Subcutaneous abdominal adipose tissue (tissue), 5 donors: ENCODE results near the gene ABCD4.

Experiments used
- H3K27ac ChIP-seq: one replicate; pipeline ENCODE4 v1.7.0; 2013; ENCODE audit warnings: low read depth, mild to moderate bottlenecking, inconsistent platforms, low read length, moderate library complexity
- H3K27me3 ChIP-seq, 5 donors: one replicate each; pipeline ENCODE4 v1.7.0; 2013; ENCODE audit warnings: low read length in 5 of 5, inconsistent platforms in 1 of 5; ENCODE audit not compliant: control insufficient read depth in 5 of 5, insufficient read depth in 4 of 5
- H3K36me3 ChIP-seq, 5 donors: one replicate each; pipeline ENCODE4 v1.7.0; 2013; ENCODE audit warnings: low read length in 5 of 5; ENCODE audit not compliant: control insufficient read depth in 5 of 5, insufficient read depth in 5 of 5
- H3K4me1 ChIP-seq, 5 donors: one replicate each; pipeline ENCODE4 v1.7.0; 2013; ENCODE audit warnings: low read length in 5 of 5, mild to moderate bottlenecking in 3 of 5, moderate library complexity in 1 of 5; ENCODE audit not compliant: control insufficient read depth in 5 of 5, insufficient read depth in 5 of 5
- H3K4me3 ChIP-seq, 5 donors: one replicate each; pipeline ENCODE4 v1.7.0; 2013; ENCODE audit warnings: low read length in 5 of 5, low read depth in 1 of 5
- H3K9ac ChIP-seq, 5 donors: one replicate each; pipeline ENCODE4 v1.7.0; 2013; ENCODE audit warnings: low read length in 5 of 5, mild to moderate bottlenecking in 4 of 5, moderate library complexity in 3 of 5
- H3K9me3 ChIP-seq, 5 donors: one replicate each; pipeline ENCODE4 v1.7.0; 2013; ENCODE audit warnings: low read length in 5 of 5; ENCODE audit not compliant: control insufficient read depth in 5 of 5
- donor health status: healthy.
- donor health status: healthy.
- donor health status: healthy.
- donor health status: healthy.
- donor health status: healthy.

Gene ABCD4

GRCh38 chr14:74302152-74302628 is 544 bp downstream of the ABCD4 start:
- Histone ChIP-seq H3K27me3 (no peaks in the 10 kb centered on the region), H3K36me3 (peaks cover 2 to 18% (median 12%) of the 10 kb centered on the region in 5 donors), H3K9ac (peak overlapping the region; percentile 79 to 97 (median 94)), H3K27ac (peak overlapping the region; percentile 93), H3K9me3 (no peaks in the 10 kb centered on the region), H3K4me3 (peak overlapping the region; percentile 76 to 91 (median 88)), H3K4me1 (peaks cover 3 to 43% (median 34%) of the 10 kb centered on the region in 5 donors)

DNA sequence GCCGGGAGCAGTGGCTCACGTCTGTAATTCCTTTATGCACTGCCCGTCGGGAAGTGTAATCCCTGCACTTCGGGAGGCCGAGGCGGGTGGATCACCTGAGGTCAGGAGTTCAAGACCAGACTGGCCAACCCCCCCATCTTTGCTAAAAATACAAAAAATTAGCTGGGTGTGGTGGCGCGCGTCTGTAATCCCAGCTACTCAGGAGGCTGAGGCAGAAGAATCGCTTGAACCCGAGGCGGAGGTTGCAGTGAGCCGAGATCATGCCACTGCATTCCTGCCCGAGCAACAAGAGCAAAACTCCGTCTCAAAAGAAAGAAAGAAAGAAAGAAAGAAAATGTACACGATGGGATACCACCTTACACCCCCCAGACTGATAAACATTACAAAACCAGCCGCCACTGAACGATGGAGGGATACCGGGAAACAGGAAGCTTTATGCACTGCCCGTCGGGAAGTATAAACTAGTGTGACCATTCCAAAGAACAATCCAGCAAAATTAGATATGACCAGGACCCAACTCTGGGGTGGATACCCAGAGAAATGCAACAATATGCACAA is 1.1 kb downstream of the ABCD4 start:
- H3K27me3 ChIP-seq = no peaks in the 10 kb centered on the region
- peak overlapping the region; percentile 76 to 91 (median 88) for H3K4me3 ChIP-seq
- H3K9ac ChIP-seq = peak overlapping the region; percentile 79 to 97 (median 94)
- peaks cover 4 to 22% (median 18%) of the 10 kb centered on the region in 5 donors for H3K36me3 ChIP-seq
- no peaks in the 10 kb centered on the region for H3K9me3 ChIP-seq
- H3K27ac ChIP-seq = peak overlapping the region; percentile 93
- H3K4me1 ChIP-seq = peaks cover 3 to 43% (median 34%) of the 10 kb centered on the region in 5 donors

GRCh38 chr14:74299061-74299545 is 3.6 kb downstream of the ABCD4 start:
- H3K36me3 ChIP-seq = peaks cover 4 to 47% (median 41%) of the 10 kb centered on the region in 5 donors
- H3K4me3 ChIP-seq = peak overlapping the region in 2 of 5 donors; percentile 9 to 17
- H3K4me1 ChIP-seq = peaks cover 3 to 43% (median 34%) of the 10 kb centered on the region in 5 donors
- no peaks in the 10 kb centered on the region for H3K9me3 ChIP-seq
- H3K27me3 ChIP-seq = no peaks in the 10 kb centered on the region
- peak overlapping the region in 2 of 5 donors; percentile 34 to 43 for H3K9ac ChIP-seq
- H3K27ac ChIP-seq = peak overlapping the region; percentile 73

- Histone ChIP-seq H3K27ac (peak overlapping the region; percentile 73), H3K9ac (no peak overlapping the region), H3K9me3 (no peaks in the 10 kb centered on the region), H3K4me3 (no peak overlapping the region), H3K27me3 (no peaks in the 10 kb centered on the region), H3K36me3 (peaks cover 4 to 55% (median 43%) of the 10 kb centered on the region in 5 donors), H3K4me1 (peaks cover 3 to 38% (median 27%) of the 10 kb centered on the region in 5 donors)
Observed at GRCh38 chr14:74297986-74298385, 4.7 kb downstream of the ABCD4 start.

DNA sequence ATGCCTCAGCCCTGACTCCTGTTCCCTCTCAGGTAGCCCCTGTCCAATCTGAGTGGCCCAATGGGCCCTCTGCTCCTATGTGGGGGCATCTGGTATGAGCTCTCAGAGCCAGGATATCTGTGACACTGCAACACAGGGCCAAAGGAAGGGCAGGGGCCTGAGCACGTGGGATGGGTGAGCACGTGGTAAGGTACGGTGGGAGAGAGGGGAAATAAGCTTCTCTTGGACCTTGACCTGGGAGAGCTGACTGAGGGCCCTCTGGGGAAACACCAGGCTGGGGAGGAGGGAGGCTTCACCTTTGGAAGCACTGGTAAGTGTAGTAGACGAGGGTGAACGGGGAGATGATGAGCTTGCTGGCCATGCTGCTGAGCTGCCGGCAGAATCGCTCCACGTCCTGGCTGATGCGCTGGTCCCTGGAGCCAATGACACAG is 6.7 kb downstream of the ABCD4 start:
- no peaks in the 10 kb centered on the region for H3K9me3 ChIP-seq
- peaks cover 3 to 28% (median 15%) of the 10 kb centered on the region in 5 donors for H3K4me1 ChIP-seq
- H3K9ac ChIP-seq = no peak overlapping the region
- no peak overlapping the region for H3K4me3 ChIP-seq
- no peaks in the 10 kb centered on the region for H3K27me3 ChIP-seq
- H3K36me3 ChIP-seq = peaks cover 7 to 74% (median 62%) of the 10 kb centered on the region in 5 donors
- no peak overlapping the region for H3K27ac ChIP-seq

GRCh38 chr14:74293606-74294005 is 9.1 kb downstream of the ABCD4 start:
- Histone ChIP-seq H3K27me3 (no peaks in the 10 kb centered on the region), H3K27ac (no peak overlapping the region), H3K4me3 (no peak overlapping the region), H3K4me1 (peaks cover under 1 to 11% (median 2%) of the 10 kb centered on the region in 5 donors), H3K9me3 (no peaks in the 10 kb centered on the region), H3K36me3 (peaks cover 7 to 93% (median 81%) of the 10 kb centered on the region in 5 donors), H3K9ac (no peak overlapping the region)

GRCh38 chr14:74292061-74292460 is 10.7 kb downstream of the ABCD4 start:
- H3K27ac ChIP-seq = no peak overlapping the region
- peaks cover 4 to 94% (median 85%) of the 10 kb centered on the region in 5 donors for H3K36me3 ChIP-seq
- H3K9me3 ChIP-seq = no peaks in the 10 kb centered on the region
- H3K4me1 ChIP-seq = no peaks in the 10 kb centered on the region
- H3K9ac ChIP-seq = no peak overlapping the region
- no peak overlapping the region for H3K4me3 ChIP-seq
- H3K27me3 ChIP-seq = no peaks in the 10 kb centered on the region

- H3K9ac ChIP-seq = no peak overlapping the region
- no peak overlapping the region for H3K4me3 ChIP-seq
- no peaks in the 10 kb centered on the region for H3K4me1 ChIP-seq
- no peaks in the 10 kb centered on the region for H3K27me3 ChIP-seq
- no peaks in the 10 kb centered on the region for H3K9me3 ChIP-seq
- no peak overlapping the region for H3K27ac ChIP-seq
- peaks cover 8 to 94% (median 84%) of the 10 kb centered on the region in 5 donors for H3K36me3 ChIP-seq
Observed at GRCh38 chr14:74290415-74290814, 12.3 kb downstream of the ABCD4 start.

GRCh38 chr14:74289801-74290200 is 12.9 kb downstream of the ABCD4 start:
- H3K4me1 ChIP-seq = no peaks in the 10 kb centered on the region
- H3K27ac ChIP-seq = no peak overlapping the region
- no peak overlapping the region for H3K4me3 ChIP-seq
- no peaks in the 10 kb centered on the region for H3K9me3 ChIP-seq
- H3K36me3 ChIP-seq = peaks cover 12 to 93% (median 82%) of the 10 kb centered on the region in 5 donors
- no peak overlapping the region for H3K9ac ChIP-seq
- H3K27me3 ChIP-seq = no peaks in the 10 kb centered on the region

- Histone ChIP-seq H3K27ac (no peak overlapping the region), H3K36me3 (peaks cover 16 to 92% (median 80%) of the 10 kb centered on the region in 5 donors), H3K27me3 (no peaks in the 10 kb centered on the region), H3K9ac (no peak overlapping the region), H3K9me3 (no peaks in the 10 kb centered on the region), H3K4me3 (no peak overlapping the region), H3K4me1 (no peaks in the 10 kb centered on the region)
Observed at GRCh38 chr14:74286736-74287135, 16.0 kb downstream of the ABCD4 start.
